Measurements from ENCODE around the gene GAB4. TPM values are rescaled to one million over a fixed set of nuclear protein-coding genes. Genes with fewer than 3 reads are reported as not detected.

Gene GAB4
- polyA plus RNA-seq, 2 of the 4 experiments (the other 2 are of a cell fraction), result not detected

GRCh38 chr22:16955678-16956210, 52.3 kb downstream of the GAB4 start:
- FAIRE-seq (no peak), ATAC-seq (no peak), DNase-seq (ENCODE audit: low read depth in 1 of 2, low spot score in 1 of 2) (no peak)

GRCh38 chr22:16955081-16955480, 52.9 kb downstream of the GAB4 start:
- TF ChIP-seq FOSL2 (IDR thresholded peaks at IDR 0.05) (no peak), FOSL2 (CRISPR knock-in tag; IDR thresholded peaks at IDR 0.05) (no peak), EP300 (IDR thresholded peaks at IDR 0.05) (no peak), MYC (IDR thresholded peaks at IDR 0.05; ENCODE audit: borderline replicate concordance, low read length) (no peak), HOXB13 (CRISPR knock-in tag; IDR thresholded peaks at IDR 0.05; ENCODE audit: low read depth) (no peak), ATOH8 (CRISPR knock-in tag; IDR thresholded peaks at IDR 0.05; ENCODE audit: low read depth) (no peak), HEYL (CRISPR knock-in tag; IDR thresholded peaks at IDR 0.05) (no peak), HOXA7 (CRISPR knock-in tag; IDR thresholded peaks at IDR 0.05) (no peak), CBX2 (IDR thresholded peaks at IDR 0.05; ENCODE audit: borderline replicate concordance, low read depth) (no peak), FOXS1 (CRISPR knock-in tag; IDR thresholded peaks at IDR 0.05) (no peak), KDM1A (IDR thresholded peaks at IDR 0.05; ENCODE audit: low read depth) (no peak), SREBF2 (IDR thresholded peaks at IDR 0.05) (no peak), HDAC2 (IDR thresholded peaks at IDR 0.05) (no peak), CTCF (IDR thresholded peaks at IDR 0.05) (no peak), POLR2A (IDR thresholded peaks at IDR 0.05; ENCODE audit: low read length) (no peak), USF2 (IDR thresholded peaks at IDR 0.05) (no peak)
- ChIA-PET CTCF (no interaction called here), POLR2A (no interaction called here)
- DNase-seq (ENCODE audit: low read depth in 1 of 2, low spot score in 1 of 2) (no peak), ATAC-seq (no peak), FAIRE-seq (no peak)
- 33% methylated on average over 5 of the region's 5 CpGs for WGBS (ENCODE audit: missing lambda C conversion rate)
- Histone ChIP-seq H3K9me3 (no peaks in the 10 kb centered on the region), H3K4me1 (no peaks in the 10 kb centered on the region), H3K4me3 (no peak overlapping the region), H3K27ac (no peak overlapping the region), H3K4me2 (no peak overlapping the region)

More at GRCh38 chr22:16955678-16956210, 52.3 kb downstream of the GAB4 start:
- 0% methylated on average over 2 of the region's 2 CpGs for WGBS (ENCODE audit: missing lambda C conversion rate)
- ChIA-PET POLR2A (no interaction called here), CTCF (no interaction called here)
- no peak for TF ChIP-seq POLR2A (IDR thresholded peaks at IDR 0.05; ENCODE audit: low read length)
- no peak for TF ChIP-seq CBX8 (IDR thresholded peaks at IDR 0.05)
- no peak for TF ChIP-seq HES2 (IDR thresholded peaks at IDR 0.05)
- Histone ChIP-seq H3K4me1 (no peaks in the 10 kb centered on the region), H3K4me2 (no peak overlapping the region), H3K4me3 (no peak overlapping the region), H3K27ac (no peak overlapping the region), H3K9me3 (no peaks in the 10 kb centered on the region)

- no peak for FAIRE-seq
Measured at GRCh38 chr22:16954060-16954403, 54.0 kb downstream of the GAB4 start.

More at GRCh38 chr22:16954060-16954403, 54.0 kb downstream of the GAB4 start:
- ATAC-seq (no peak), DNase-seq (ENCODE audit: low read depth in 1 of 2, low spot score in 1 of 2) (no peak)
- 15% methylated on average over 5 of the region's 5 CpGs for WGBS (ENCODE audit: missing lambda C conversion rate)
- H3K4me1 ChIP-seq, result no peaks in the 10 kb centered on the region
- H3K4me2 ChIP-seq, result no peak overlapping the region
- no peaks in the 10 kb centered on the region for H3K9me3 ChIP-seq
- TF ChIP-seq ZSCAN20 (CRISPR knock-in tag; IDR thresholded peaks at IDR 0.05), result no peak
- no peak for TF ChIP-seq HOXB5 (CRISPR knock-in tag; IDR thresholded peaks at IDR 0.05)
- TF ChIP-seq ELK1 (IDR thresholded peaks at IDR 0.05; ENCODE audit: low read depth, low read length), result no peak
- TF ChIP-seq RCOR1 (IDR thresholded peaks at IDR 0.05; ENCODE audit: low read depth, low read length), result no peak
- no peak for TF ChIP-seq RFX5 (IDR thresholded peaks at IDR 0.05)
- TF ChIP-seq NPAS2 (CRISPR knock-in tag; IDR thresholded peaks at IDR 0.05; ENCODE audit: borderline replicate concordance), result no peak
- no peak overlapping the region for H3K4me3 ChIP-seq
- POLR2A ChIA-PET, result no interaction called here
- H3K27ac ChIP-seq, result no peak overlapping the region
- CTCF ChIA-PET, result no interaction called here

Data from A549 (cell line).